Right lobe of liver (tissue), 6 donors: ENCODE data around the gene LMF2. TPM values are rescaled to one million over a fixed set of nuclear protein-coding genes. Genes with fewer than 3 reads are reported as not detected.

Experiments
- ATAC-seq, 4 donors: fragments of 200-7000 bp; cut with Tn5 transposase; one replicate each; pipeline ENCODE4 v1.9.1; 2020; ENCODE audit warnings: mild to moderate bottlenecking in 4 of 4, moderate library complexity in 4 of 4
- DNase-seq, 3 donors: peaks; one replicate each; pipeline ENCODE4 v3.0.0-alpha.2; 2020
- H3K27ac ChIP-seq, 3 donors: fragments of 200-600 bp; one replicate each; pipeline ENCODE4 v1.8.0; 2022
- H3K27me3 ChIP-seq, 2 donors: fragments of 200-600 bp; one replicate each; pipeline ENCODE4 v1.8.0; 2022
- H3K36me3 ChIP-seq, 4 donors: fragments of 200-600 bp; sonication (generic) in 1 of 4; one replicate each; pipeline versions ENCODE4 v1.5.1 to v1.8.0; 2017 to 2022; ENCODE audit warnings: control low read depth in 1 of 4
- H3K4me1 ChIP-seq, 4 donors: fragments of 200-600 bp; sonication (generic) in 1 of 4; one replicate each; pipeline versions ENCODE4 v1.5.1 to v1.8.0; 2017 to 2022; ENCODE audit warnings: control low read depth in 1 of 4
- H3K4me3 ChIP-seq, 3 donors: fragments of 200-600 bp; one replicate each; pipeline ENCODE4 v1.8.0; 2022
- H3K9me3 ChIP-seq, 4 donors: fragments of 200-600 bp; sonication (generic) in 1 of 4; one replicate each; pipeline versions ENCODE4 v1.5.1 to v1.8.0; 2017 to 2022; ENCODE audit warnings: control low read depth in 1 of 4
- POLR2A ChIP-seq: fragments of 450-650 bp; IDR thresholded peaks from one replicate; pipeline ENCODE4 v1.6.1; 2017; ENCODE audit warnings: antibody characterized with exemption, mild to moderate bottlenecking
- WGBS: methylation state at CpG from one replicate; pipeline ENCODE4 v1.1.6; 2018; ENCODE audit warnings: low coverage, low lambda C conversion rate; ENCODE audit not compliant: insufficient coverage; ENCODE audit errors: missing lambda C conversion rate; 5-methylcytosine and 5-hydroxymethylcytosine counted together
- intact Hi-C, 2 donors: fragments of 100-400 bp; cut with DNase I; formaldehyde crosslinking; loops; one replicate each; pipeline versions ENCODE4 v1.11.2 to v1.14.1; 2022
- total RNA-seq, 6 experiments: library from RNA; depleted of rRNA in 2 of 6; stranded (reverse); fragments of >200 nt in 2 of 6; fragmentation: NEBNext Ultra II Directional in 3 of 6; extraction: Animal tissue kit (Norgen Biotek cat#: 25700) in 3 of 6; gene quantifications; one replicate each; pipeline versions ENCODE4 v1.1.0 to v1.2.4, GENCODE V29; 2016 to 2023
- TF ChIP-seq, protein P1 (sequence below), 4 donors: fragments of 200-600 bp in 3 of 4; fragments of 450-650 bp in 1 of 4; IDR thresholded peaks; one replicate each; pipeline versions ENCODE4 v1.5.1 to v1.8.0; 2016 to 2022; ENCODE audit warnings: antibody characterized with exemption in 4 of 4, mild to moderate bottlenecking in 2 of 4
- donor health status: DM: no; HTN: yes; CAD: no.
- donor health status: DM: no; HTN: no; CAD: no.
- donor health status: DM: no; HTN: no; CAD: no.
- donor health status: DM: no; HTN: yes; CAD: no.
- donor health status: DM: no; HTN: yes; CAD: no.

The LMF2 gene
- total RNA-seq, 6 experiments from 2014 or later: 33.2 to 47.6 (median 41.7) TPM

GRCh38 chr22:50550395-50550794 is 42.9 kb upstream of the LMF2 start:
- H3K27ac ChIP-seq: no peak overlapping the region
- no peaks in the 10 kb centered on the region for H3K36me3 ChIP-seq
- peaks cover 0 to 8% (median 0%) of the 10 kb centered on the region in 4 donors for H3K4me1 ChIP-seq
- H3K27me3 ChIP-seq: no peaks in the 10 kb centered on the region
- 73% methylated on average over 5 of the region's 8 CpGs for WGBS
- TF ChIP-seq, protein P1, sequence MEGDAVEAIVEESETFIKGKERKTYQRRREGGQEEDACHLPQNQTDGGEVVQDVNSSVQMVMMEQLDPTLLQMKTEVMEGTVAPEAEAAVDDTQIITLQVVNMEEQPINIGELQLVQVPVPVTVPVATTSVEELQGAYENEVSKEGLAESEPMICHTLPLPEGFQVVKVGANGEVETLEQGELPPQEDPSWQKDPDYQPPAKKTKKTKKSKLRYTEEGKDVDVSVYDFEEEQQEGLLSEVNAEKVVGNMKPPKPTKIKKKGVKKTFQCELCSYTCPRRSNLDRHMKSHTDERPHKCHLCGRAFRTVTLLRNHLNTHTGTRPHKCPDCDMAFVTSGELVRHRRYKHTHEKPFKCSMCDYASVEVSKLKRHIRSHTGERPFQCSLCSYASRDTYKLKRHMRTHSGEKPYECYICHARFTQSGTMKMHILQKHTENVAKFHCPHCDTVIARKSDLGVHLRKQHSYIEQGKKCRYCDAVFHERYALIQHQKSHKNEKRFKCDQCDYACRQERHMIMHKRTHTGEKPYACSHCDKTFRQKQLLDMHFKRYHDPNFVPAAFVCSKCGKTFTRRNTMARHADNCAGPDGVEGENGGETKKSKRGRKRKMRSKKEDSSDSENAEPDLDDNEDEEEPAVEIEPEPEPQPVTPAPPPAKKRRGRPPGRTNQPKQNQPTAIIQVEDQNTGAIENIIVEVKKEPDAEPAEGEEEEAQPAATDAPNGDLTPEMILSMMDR (IDR thresholded peaks at IDR 0.05): no peak
- TF ChIP-seq POLR2A: no peak
- no peak for ATAC-seq
- DNase-seq: peak in 1 of 3 donors; percentile 27
- H3K9me3 ChIP-seq: no peaks in the 10 kb centered on the region
- intact Hi-C loops: loop anchor here in 1 of 2 donors (5.0 kb wide), 1 partner anchor 52 kb away; the partner anchor contains the start of gene MAPK8IP2
- H3K4me3 ChIP-seq: no peak overlapping the region

DNA sequence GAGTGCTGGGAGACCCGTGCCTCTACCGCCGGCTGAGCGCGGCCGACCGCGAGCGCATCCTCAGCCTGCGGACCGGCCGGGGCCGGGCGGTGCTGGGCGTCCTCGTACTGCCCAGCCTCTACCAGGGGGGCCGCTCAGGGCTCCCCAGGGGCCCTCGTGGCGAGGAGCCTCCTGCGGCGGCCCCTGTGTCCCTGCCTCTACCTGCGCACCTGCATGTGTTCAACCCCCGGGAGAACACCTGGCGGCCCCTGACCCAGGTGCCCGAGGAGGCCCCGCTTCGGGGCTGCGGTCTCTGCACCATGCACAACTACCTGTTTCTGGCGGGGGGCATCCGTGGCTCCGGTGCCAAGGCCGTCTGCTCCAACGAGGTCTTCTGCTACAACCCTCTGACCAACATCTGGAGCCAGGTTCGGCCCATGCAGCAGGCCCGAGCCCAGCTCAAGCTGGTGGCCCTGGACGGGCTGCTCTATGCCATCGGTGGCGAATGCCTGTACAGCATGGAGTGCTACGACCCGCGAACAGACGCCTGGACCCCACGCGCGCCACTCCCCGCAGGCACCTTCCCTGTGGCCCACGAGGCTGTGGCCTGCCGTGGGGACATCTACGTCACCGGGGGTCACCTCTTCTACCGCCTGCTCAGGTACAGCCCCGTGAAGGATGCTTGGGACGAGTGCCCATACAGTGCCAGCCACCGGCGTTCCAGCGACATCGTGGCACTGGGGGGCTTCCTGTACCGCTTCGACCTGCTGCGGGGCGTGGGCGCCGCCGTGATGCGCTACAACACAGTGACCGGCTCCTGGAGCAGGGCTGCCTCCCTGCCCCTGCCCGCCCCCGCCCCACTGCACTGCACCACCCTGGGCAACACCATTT is 41.7 kb upstream of the LMF2 start:
- Histone ChIP-seq H3K27ac (peak overlapping the region in 1 of 3 donors; percentile 8), H3K4me3 (peak overlapping the region; percentile 23 to 39 (median 31)), H3K9me3 (no peaks in the 10 kb centered on the region), H3K36me3 (no peaks in the 10 kb centered on the region), H3K4me1 (peaks cover 0 to 8% (median 0%) of the 10 kb centered on the region in 4 donors), H3K27me3 (no peaks in the 10 kb centered on the region)
- intact Hi-C loops: no loop called here
- ATAC-seq (no peak), DNase-seq (peak in 1 of 3 donors; percentile 44)
- 47% methylated on average over 9 of the region's 68 CpGs for WGBS
- no peak for TF ChIP-seq POLR2A
- TF ChIP-seq, protein P1 (IDR thresholded peaks at IDR 0.05): no peak

GRCh38 chr22:50548040-50548920 is 40.8 kb upstream of the LMF2 start:
- DNase-seq: peak; percentile 67 to 72 (median 71)
- Histone ChIP-seq H3K36me3 (no peaks in the 10 kb centered on the region), H3K4me3 (peak overlapping the region; percentile 23 to 39 (median 31)), H3K4me1 (peaks cover 0 to 8% (median 0%) of the 10 kb centered on the region in 4 donors), H3K27ac (peak overlapping the region in 1 of 3 donors; percentile 8), H3K27me3 (no peaks in the 10 kb centered on the region), H3K9me3 (no peaks in the 10 kb centered on the region)
- intact Hi-C loops: no loop called here
- TF ChIP-seq, protein P1 (IDR thresholded peaks at IDR 0.05): no peak
- peak; percentile 66 for TF ChIP-seq POLR2A
- 18% methylated on average over 9 of the region's 56 CpGs for WGBS
- peak; percentile 49 to 72 (median 68) for ATAC-seq

DNA sequence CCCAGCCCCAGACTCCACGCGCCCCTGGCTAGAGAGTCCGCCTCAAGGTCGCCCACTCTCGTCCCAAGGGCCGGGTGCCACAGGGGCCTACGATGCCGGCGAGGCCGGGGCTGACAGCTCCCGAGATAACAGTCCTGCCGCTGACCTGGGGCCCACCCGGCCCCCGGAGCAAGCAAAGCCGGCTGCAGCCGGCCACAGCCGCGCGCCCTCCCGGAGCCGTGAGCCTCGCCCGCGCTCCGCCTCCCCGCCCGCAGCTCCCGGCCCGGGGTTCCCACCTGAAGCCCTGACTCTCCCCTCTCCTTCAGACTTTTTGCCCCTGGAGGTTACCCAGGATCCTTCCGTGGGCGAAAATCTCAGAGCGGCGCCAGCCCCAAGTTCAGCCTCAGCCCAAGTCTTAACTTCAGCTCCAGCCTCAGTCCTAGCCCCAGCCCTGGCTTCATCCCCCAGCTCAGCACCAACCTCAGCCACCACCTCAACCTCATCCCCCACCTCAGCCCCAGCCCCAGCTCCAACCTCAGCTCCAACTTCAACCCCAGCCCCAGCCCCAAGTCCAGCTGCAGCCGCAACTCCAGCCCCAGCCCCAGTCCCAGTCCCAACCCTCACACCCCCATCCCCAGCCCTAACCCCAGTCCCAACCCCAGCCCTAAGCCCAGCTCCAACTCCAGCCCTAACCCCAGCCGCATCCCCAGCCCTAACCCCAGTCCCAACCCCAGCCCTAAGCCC is 39.9 kb upstream of the LMF2 start:
- WGBS: 83% methylated on average over 18 of the region's 35 CpGs

More for the DNA sequence above, 39.9 kb upstream of the LMF2 start:
- Histone ChIP-seq H3K27ac (no peak overlapping the region), H3K36me3 (no peaks in the 10 kb centered on the region), H3K27me3 (no peaks in the 10 kb centered on the region), H3K4me3 (no peak overlapping the region), H3K9me3 (no peaks in the 10 kb centered on the region), H3K4me1 (peaks cover 0 to 8% (median 0%) of the 10 kb centered on the region in 4 donors)
- no peak for TF ChIP-seq POLR2A
- TF ChIP-seq, protein P1 (IDR thresholded peaks at IDR 0.05): no peak
- ATAC-seq (no peak), DNase-seq (peak in 1 of 3 donors; percentile 46)
- intact Hi-C loops: no loop called here
